Dedifferentiated amniotic fluid mesenchymal stem cell (primary cell): ENCODE measurements around the gene ANKRD11.
A peak's percentile ranks its signal among the peaks of the same experiment; 100 is the strongest.
"Not testable (repeated sequence)": the region's sequence is repeated elsewhere in the genome, so short reads cannot be mapped to it uniquely, and the experiment has no call there.

Experiments used
- DNase-seq: peaks from one replicate; pipeline ENCODE4 v3.0.0-alpha.2; 2016; ENCODE audit errors: extremely low spot score

ANKRD11 gene

DNA sequence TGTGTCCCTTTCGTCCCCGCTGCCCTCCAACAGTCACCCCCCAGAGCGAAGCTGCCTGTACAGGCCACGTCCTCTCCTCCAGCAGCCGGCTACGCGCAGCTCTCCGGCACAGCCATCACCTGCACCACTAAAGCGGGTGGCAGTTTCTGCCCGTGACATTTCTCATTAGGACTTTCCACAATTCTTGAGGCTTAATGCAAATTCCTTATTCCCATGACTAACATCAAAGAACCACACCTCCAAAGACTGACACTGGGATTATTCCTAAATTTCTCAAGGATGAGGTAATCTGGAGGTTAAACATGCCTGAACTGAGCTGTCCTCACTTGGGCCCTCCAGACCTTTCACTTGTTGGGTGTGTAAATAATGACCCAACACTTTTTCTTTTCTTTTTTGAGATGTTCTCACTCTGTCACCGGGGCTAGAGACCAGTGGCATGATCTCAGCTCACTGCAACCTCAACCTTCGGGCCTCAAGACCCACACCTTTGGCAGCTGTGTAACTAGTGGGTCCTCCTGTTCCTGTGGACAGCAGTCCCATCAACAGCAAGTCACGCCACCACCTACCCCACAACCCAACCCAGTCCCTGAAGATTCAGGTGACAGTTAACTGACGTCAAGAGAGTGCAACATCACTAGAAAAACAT, 11.7 kb downstream of the ANKRD11 start:
- DNase-seq, result no peak

DNA sequence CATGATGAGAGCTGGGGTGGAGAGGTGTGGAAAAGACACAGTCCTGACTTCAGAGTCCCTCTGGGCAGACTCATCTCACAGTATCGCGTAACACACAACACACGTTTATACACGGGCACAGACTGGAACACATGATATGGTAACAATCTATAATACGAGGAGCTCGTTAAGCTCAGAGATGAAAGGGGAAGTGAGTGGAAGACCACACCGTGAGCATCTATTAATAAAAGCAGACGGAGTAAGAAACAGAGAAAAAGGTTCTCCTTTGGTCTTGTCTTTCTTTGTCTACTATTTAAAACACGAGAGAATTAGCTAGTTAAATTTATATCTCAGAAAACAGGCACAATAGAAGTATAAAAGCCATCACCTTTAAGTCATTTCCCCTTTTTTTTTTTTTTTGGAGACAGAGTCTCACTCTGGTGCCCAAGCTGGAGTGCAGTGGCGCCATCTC, 13.5 kb downstream of the ANKRD11 start:
- no peak for DNase-seq

DNA sequence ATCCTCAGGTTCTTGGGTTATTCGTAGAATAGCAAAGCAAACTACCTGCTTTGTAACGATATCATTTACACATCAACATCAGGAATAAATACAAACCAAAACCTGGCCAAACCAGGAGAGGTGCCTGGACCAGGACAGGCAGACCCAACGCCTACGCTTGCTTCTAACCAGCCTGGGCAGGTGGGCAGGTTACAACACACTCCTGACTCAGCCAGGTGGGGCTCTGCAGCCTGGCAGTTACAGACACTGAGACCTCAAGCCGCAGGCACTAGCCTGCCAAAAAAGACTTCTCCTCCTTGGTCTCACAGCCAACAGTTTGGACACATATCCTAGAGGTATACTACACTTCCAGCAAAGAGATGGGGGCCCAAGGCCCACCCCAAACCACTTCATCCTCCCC, 14.0 kb downstream of the ANKRD11 start:
- DNase-seq, result no peak

GRCh38 chr16:89475144-89475543, 15.2 kb downstream of the ANKRD11 start:
- no peak for DNase-seq

GRCh38 chr16:89473791-89474414, 16.5 kb downstream of the ANKRD11 start:
- no peak for DNase-seq

DNA sequence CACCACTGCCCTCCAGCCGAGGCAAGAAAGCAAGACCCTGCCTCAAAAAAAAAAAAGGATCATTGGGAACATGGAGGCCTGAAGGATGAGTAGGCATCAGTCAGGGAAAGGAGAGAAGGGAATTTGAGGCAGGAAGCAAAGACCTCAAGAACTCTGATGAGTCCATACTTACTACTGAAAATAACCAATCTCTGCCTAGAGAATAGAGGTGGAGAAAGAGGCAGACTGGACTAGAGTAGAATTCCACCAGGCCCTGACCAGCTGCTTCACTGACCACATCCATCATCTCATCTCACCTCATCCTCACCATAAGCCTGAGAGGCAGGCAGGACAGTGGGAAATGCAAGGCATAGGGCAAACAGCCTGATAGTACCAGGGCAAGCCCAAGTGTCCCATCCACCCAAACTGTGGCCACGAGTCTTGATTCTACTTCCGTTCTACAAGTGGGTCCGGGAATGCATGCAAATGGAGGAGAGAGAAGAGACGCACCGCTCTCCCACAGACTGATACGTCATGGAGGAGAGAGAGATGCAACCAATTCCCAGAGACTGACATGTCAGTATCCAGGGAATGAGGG, 17.1 kb downstream of the ANKRD11 start:
- no peak for DNase-seq

DNA sequence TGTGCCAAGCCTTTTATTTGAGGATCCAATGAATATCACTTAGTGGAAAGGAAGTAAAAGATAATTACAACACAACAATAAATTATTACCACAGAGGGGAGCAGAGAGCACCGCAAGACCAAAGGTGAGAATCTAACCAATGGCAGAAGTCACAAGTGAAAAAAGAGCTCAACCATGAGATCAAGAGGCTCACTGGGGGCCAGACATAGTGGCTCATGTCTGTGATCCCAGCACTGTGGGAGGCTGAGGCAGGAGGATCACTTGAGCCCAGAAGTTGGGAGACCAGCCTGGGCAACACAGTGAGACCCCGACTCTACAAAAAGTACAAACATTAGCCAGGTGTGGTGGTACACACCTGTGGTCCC, 17.7 kb downstream of the ANKRD11 start:
- no peak for DNase-seq

GRCh38 chr16:89467382-89467781, 23.0 kb downstream of the ANKRD11 start:
- no peak for DNase-seq

DNA sequence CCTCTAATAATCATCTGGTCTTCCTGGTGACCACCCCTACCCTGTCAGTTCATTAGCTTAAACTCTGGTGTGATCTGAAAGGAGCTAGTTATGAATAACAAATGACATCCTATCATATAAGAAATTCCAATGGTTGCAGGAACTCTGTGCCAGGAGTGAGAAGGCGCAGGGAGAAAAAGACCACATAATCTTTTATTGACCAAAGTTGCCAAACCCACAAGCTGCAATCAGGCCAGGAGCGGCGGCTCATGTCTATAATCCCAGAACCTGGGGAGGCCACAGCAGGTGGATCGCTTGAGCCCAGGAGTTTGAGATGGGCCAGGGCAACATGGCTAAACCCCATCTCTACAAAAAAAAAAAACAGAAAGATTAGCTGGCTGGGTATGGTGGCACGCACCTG, 23.4 kb downstream of the ANKRD11 start:
- no peak for DNase-seq

GRCh38 chr16:89463312-89463711, 27.0 kb downstream of the ANKRD11 start:
- DNase-seq, result not testable (repeated sequence)

DNA sequence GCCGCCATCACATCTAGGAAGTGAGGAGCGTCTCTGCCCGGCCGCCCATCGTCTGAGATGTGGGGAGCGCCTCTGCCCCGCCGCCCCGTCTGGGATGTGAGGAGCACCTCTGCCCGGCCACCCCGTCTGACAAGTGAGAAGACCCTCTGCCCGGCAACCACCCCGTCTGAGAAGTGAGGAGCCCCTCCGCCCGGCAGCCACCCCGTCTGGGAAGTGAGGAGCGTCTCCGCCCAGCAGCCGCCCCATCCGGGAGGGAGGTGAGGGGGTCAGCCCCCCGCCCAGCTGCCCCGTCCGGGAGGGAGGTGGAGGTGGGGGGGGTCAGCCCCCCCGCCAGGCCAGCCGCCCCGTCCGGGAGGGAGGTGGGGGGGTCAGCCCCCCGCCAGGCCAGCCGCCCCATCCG, 27.7 kb downstream of the ANKRD11 start:
- DNase-seq, result not testable (repeated sequence)

- DNase-seq, result not testable (repeated sequence)
Observed at GRCh38 chr16:89461890-89462289, 28.5 kb downstream of the ANKRD11 start.

GRCh38 chr16:89460556-89460955, 29.8 kb downstream of the ANKRD11 start:
- no peak for DNase-seq

DNA sequence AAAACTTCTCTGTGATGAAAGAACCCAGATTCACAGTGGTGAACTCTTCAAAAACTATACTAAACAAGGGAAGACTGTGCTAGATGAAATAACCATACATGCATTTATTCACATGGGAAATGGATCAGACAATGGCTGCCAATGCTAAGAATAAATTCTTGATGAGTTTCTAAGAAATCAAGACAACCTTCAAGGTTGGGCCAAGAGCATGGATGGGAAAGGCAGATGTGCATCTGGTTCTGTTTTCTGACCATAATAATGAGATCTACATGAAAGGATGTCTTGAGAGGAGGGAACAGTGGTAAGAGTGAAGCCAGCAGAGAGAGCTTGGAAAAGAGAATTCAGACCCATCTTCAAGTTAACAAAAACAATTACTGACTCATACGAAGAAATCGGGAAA, 31.4 kb downstream of the ANKRD11 start:
- DNase-seq, result no peak

GRCh38 chr16:89458551-89458950, 31.8 kb downstream of the ANKRD11 start:
- no peak for DNase-seq

- DNase-seq, result no peak
Observed at GRCh38 chr16:89456419-89456959, 33.9 kb downstream of the ANKRD11 start.

DNA sequence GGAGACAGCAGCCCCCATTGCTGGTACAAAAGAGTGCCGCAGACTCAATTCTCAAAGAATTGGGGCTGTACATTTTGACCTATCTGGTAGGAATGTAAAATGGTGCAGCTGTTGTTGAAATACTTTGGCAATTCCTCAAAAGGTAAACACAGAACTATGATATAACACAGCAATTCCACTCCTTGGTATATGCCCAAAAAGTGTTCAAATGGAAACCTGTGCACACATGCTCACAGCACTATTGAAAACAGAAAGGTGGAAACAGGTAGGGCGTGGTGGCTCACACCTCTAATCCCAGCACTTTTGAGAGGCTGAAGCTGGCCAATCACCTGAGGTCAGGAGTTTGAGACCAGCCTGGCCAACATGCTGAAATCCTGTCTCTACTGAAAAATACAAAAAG, 34.7 kb downstream of the ANKRD11 start:
- no peak for DNase-seq

- DNase-seq, result no peak
Observed at GRCh38 chr16:89455178-89455577, 35.2 kb downstream of the ANKRD11 start.

DNA sequence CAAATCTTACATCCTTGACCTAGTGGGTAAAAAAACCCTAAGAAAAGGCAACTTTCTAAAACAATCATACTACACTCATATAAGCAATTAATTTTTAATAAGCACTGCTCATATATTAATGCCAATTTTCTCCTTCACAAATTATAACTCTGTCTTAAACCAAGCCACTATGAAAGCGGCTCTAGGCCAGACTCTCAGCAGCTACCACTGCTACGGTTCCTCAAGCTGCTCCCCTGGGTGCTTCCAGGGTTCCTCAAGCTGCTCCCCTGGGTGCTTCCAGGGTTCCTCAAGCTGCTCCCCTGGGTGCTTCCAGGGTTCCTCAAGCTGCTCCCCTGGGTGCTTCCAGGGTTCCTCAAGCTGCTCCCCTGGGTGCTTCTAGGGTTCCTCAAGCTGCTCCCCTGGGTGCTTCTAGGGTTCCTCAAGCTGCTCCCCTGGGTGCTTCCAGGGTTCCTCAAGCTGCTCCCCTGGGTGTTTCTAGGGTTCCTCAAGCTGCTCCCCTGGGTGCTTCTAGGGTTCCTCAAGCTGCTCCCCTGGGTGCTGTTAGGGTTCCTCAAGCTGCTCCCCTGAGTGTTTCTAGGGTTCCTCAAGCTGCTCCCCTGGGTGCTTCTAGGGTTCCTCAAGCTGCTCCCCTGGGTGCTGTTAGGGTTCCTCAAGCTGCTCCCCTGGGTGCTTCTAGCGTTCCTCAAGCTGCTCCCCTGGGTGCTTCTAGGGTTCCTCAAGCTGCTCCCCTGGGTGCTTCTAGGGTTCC, 35.8 kb downstream of the ANKRD11 start:
- not testable (repeated sequence) for DNase-seq

DNA sequence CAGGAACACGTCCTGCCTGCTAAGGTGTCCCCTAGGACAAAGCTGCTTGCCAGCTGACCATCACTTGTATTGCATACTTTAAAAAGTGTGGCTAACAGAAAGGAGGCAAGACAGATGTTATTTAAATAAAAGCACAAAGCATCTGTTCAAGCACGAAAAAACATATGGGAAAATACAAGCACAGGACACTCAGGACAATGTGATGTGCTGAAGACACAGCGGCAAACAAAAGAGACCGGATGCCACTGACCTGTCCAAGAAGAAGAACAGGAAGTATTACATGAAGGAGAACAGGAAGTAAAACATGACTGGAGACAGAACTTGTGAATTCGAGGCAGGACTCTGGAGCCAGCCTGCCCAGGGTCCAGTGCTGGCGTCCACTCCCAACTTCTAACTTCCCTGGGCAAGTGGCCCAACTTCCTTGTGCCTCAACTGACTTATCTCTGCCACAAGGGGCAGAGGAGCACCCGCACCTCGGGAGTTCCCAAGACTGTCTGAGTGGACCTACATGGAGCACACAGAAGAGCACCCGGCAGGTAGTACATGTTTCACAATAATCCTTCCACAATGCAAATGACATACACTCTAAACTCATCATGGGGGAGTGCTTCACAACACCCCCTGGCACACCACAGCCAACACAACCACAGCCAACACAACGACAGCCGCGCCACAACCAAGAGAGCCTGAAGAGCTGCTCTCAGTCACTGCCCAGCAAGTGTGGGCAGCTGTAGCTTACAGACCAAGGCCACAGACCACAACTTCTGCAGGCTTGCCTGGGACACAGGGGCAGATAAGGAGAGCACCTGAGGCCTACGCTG, 36.6 kb downstream of the ANKRD11 start:
- DNase-seq, result no peak

- DNase-seq, result peak; percentile 36
Observed at GRCh38 chr16:89452925-89453324, 37.4 kb downstream of the ANKRD11 start.

DNA sequence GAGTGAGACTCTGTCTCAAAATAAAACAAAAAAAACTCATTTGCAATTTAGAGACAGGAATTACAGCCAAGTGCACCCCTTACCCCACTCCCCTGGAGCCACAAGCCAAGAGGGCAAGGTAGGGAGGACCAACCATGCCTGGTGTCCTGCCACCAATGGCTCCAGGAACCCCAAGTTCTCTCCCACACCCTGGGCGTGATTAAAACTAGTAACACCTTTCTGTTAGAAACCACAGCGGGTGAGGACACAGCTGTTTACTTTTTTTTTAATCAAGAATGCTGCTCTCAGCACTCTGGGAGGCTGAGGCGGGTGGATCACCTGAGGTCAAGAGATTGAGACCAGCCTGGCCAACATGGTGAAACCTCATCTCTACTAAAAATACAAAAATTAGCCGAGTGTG, 38.1 kb downstream of the ANKRD11 start:
- DNase-seq, result no peak
